Kidney tubule cell (primary cell): ENCODE results near the gene IMPG2.

ENCODE experiments used
- DNase-seq: peaks from one replicate; pipeline ENCODE4 v3.0.0-alpha.2; 2018; ENCODE audit warnings: low spot score

The IMPG2 gene

DNA sequence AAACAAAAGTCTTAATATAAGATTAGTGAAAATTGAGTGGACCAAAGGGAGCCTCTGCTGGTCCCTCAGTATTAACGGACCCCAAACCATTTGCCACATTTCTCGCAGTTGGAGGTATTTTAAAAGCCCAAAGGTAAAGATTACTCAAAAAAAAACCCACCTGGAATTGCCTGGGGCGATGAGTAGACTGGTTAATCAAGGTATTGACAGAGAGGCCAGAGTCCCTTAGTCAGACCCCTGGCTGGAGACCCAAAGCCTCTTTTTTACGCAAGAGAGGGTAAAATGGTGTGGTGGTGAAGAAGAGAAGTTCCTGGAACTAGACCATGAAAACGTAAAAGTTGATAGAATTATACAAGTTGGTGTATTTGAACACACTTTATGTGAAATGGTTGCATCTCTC, 137.2 kb downstream of the IMPG2 start:
- no peak for DNase-seq

GRCh38 chr3:101182734-101183133, 137.6 kb downstream of the IMPG2 start:
- DNase-seq, result peak; percentile 55

GRCh38 chr3:101181801-101182200, 138.6 kb downstream of the IMPG2 start:
- no peak for DNase-seq

GRCh38 chr3:101179637-101180036, 140.7 kb downstream of the IMPG2 start:
- peak; percentile 55 for DNase-seq

- DNase-seq, result no peak
Measured at GRCh38 chr3:101177577-101177976, 142.8 kb downstream of the IMPG2 start.
